Stimulated activated CD8-positive, alpha-beta memory T cell treated with anti-CD3 and anti-CD28 coated beads, Interleukin-4, amount 100 ng/mL, for 24 hours (primary cell): Measurements from ENCODE around the gene SLC35G4.
"Not testable (repeated sequence)": the region's sequence is repeated elsewhere in the genome, so short reads cannot be mapped to it uniquely, and the experiment has no call there.

Experiments used
- DNase-seq: peaks from one replicate; pipeline ENCODE4 v3.0.0-alpha.2; 2020; ENCODE audit warnings: low read depth

The SLC35G4 gene

GRCh38 chr18:11614042-11614441 is 4.6 kb downstream of the SLC35G4 start:
- not testable (repeated sequence) for DNase-seq

- not testable (repeated sequence) for DNase-seq
These were observed 5.6 kb downstream of the SLC35G4 start for GRCh38 chr18:11614981-11615380.

GRCh38 chr18:11647310-11647709 is 37.9 kb downstream of the SLC35G4 start:
- not testable (repeated sequence) for DNase-seq

- DNase-seq, result not testable (repeated sequence)
These were observed 38.4 kb downstream of the SLC35G4 start for GRCh38 chr18:11647804-11648203.

- no peak for DNase-seq
These were observed 40.4 kb downstream of the SLC35G4 start for GRCh38 chr18:11649839-11650238.

- no peak for DNase-seq
These were observed 42.5 kb downstream of the SLC35G4 start for GRCh38 chr18:11651899-11652298.

- no peak for DNase-seq
These were observed 44.1 kb downstream of the SLC35G4 start for GRCh38 chr18:11653521-11653920.

- peak; percentile 28 for DNase-seq
These were observed 45.6 kb downstream of the SLC35G4 start for GRCh38 chr18:11654736-11655605.

- DNase-seq, result no peak
These were observed 46.2 kb downstream of the SLC35G4 start for GRCh38 chr18:11655606-11655932.

- DNase-seq, result no peak
These were observed 47.8 kb downstream of the SLC35G4 start for GRCh38 chr18:11657152-11657551.

- DNase-seq, result no peak
These were observed 48.2 kb downstream of the SLC35G4 start for GRCh38 chr18:11657554-11657953.

- DNase-seq, result no peak
These were observed 48.6 kb downstream of the SLC35G4 start for GRCh38 chr18:11658019-11658418.

- DNase-seq, result no peak
These were observed 49.6 kb downstream of the SLC35G4 start for GRCh38 chr18:11658989-11659388.
